ENCODE data around the gene SRRM3. TPM values are rescaled to one million over a fixed set of nuclear protein-coding genes. Genes with fewer than 3 reads are reported as not detected.

Gene SRRM3
- total RNA-seq, 1 experiment from 2014 or later = 12.7 TPM

DNA sequence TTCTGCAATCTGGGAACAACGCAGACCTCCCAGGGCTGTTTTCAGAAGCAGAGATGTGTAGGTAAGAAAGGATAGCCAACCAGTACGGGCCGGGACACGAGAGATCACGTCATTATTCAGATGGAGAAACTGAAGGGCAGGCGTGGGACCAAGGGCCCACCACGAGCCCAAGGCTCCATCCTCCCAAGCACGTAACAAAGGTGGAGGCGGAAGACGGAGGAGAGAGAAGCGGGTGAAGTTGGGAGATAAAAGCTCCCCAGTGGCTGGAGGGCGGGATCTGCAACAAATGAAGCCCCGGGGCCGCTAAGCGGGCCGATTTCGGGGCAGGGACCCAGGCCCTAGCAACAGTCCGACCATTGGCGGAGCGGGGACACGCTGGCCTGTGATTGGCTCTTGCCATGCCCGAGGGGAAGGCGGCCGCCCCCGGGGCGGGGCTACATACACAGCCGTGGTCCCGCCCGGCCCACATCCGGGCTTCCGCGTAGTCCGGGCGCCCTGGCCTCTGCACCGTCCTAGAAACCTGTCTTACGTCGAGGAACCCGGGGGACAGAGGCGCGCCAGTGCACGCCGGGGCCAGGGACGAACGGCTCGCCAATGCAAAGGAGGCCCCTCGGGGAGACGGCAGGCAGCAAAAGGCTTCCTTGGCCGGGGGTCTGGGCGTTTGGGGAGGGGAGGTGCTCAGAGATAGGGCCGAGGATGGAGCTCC, 116.2 kb downstream of the SRRM3 start:
- BruUV-seq (replicated peaks) = no TSS peak
- peak overlapping the region; percentile 81 for H3K9ac ChIP-seq (ENCODE audit: low read length)
- no peaks in the 10 kb centered on the region for H3K9me3 ChIP-seq (ENCODE audit: control insufficient read depth in 1 of 2, insufficient read depth in 1 of 2, low read depth in 1 of 2, low read length in 2 of 2)
- H2AFZ ChIP-seq (ENCODE audit: low read depth, low read length, poor library complexity, severe bottlenecking) = no peak overlapping the region
- H3K27me3 ChIP-seq (ENCODE audit: insufficient read depth, low read length) = no peaks in the 10 kb centered on the region
- H3K4me1 ChIP-seq (ENCODE audit: control insufficient read depth in 1 of 2, insufficient read depth in 2 of 2, low read length in 2 of 2) = peaks cover 27 to 45% of the 10 kb centered on the region in 2 experiments
- peak overlapping the region; percentile 73 for H3K27ac ChIP-seq (ENCODE audit: low read depth, low read length)
- peaks cover 0 to 13% of the 10 kb centered on the region in 2 experiments; a peak in 1 of 4 replicates for H3K36me3 ChIP-seq (ENCODE audit: control insufficient read depth in 1 of 2, insufficient read depth in 2 of 2, low read length in 2 of 2)
- no peaks in the 10 kb centered on the region; the same call in 1 of the 2 replicates for H4K20me1 ChIP-seq (ENCODE audit: insufficient read depth)
- POLR2A ChIA-PET = interaction anchor here (1.3 to 3.0 kb wide), 6 partner anchors 9 to 41 kb away, joined by 3 to 8 read pairs (median 4); partner anchors contain the start of gene YWHAG
- H3K4me2 ChIP-seq (ENCODE audit: low read length) = peak overlapping the region; percentile 96
- intact Hi-C loops (cut with micrococcal nuclease) = no loop called here
- RAD21 ChIA-PET (ENCODE audit: low non-redundant PET in 1 of 2, low total read pairs in 2 of 2, uncharacterized antibody in 2 of 2, unreplicated experiment in 2 of 2) = no interaction called here
- CTCF ChIA-PET = interaction anchor here (1.0 to 3.6 kb wide), 5 partner anchors 26 to 140 kb away, joined by 3 to 20 read pairs (median 4); partner anchors contain the start of gene YWHAG
- peaks cover 12% of the 10 kb centered on the region; the same call in 1 of the 2 replicates for H3K79me2 ChIP-seq (ENCODE audit: insufficient read depth, low read length)
- no peaks in the 10 kb centered on the region for H3K9me2 ChIP-seq (ENCODE audit: insufficient read depth)
- peak; percentile 92 for DNase-seq (ENCODE audit: low read depth, low spot score)
- ATAC-seq = peak; percentile 87
- H3K4me3 ChIP-seq (replicated peaks in 1 of 2; ENCODE audit: low read depth in 1 of 2, low read length in 2 of 2) = peak overlapping the region; percentile 68 to 75
- TF ChIP-seq YY1 (IDR thresholded peaks at IDR 0.05; ENCODE audit: extremely low read depth, insufficient replicate concordance, low read depth, low read length) = no peak
- TF ChIP-seq FOSL1 (IDR thresholded peaks at IDR 0.05; ENCODE audit: low read depth) = no peak
- TF ChIP-seq POLR2AphosphoS5 (IDR thresholded peaks at IDR 0.05; ENCODE audit: low read depth, low read length) = peak; percentile 89
- TF ChIP-seq, protein P1, sequence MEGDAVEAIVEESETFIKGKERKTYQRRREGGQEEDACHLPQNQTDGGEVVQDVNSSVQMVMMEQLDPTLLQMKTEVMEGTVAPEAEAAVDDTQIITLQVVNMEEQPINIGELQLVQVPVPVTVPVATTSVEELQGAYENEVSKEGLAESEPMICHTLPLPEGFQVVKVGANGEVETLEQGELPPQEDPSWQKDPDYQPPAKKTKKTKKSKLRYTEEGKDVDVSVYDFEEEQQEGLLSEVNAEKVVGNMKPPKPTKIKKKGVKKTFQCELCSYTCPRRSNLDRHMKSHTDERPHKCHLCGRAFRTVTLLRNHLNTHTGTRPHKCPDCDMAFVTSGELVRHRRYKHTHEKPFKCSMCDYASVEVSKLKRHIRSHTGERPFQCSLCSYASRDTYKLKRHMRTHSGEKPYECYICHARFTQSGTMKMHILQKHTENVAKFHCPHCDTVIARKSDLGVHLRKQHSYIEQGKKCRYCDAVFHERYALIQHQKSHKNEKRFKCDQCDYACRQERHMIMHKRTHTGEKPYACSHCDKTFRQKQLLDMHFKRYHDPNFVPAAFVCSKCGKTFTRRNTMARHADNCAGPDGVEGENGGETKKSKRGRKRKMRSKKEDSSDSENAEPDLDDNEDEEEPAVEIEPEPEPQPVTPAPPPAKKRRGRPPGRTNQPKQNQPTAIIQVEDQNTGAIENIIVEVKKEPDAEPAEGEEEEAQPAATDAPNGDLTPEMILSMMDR (IDR thresholded peaks at IDR 0.05 in 2 of 3, conservative IDR thresholded peaks at IDR 0.05 in 1 of 3; ENCODE audit: borderline replicate concordance in 1 of 3, insufficient read depth in 1 of 3, low read depth in 2 of 3, low read length in 2 of 3) = no peak
- TF ChIP-seq POLR2A (IDR thresholded peaks at IDR 0.05; ENCODE audit: borderline replicate concordance, extremely low read depth, insufficient read depth, insufficient read length) = peak; percentile 45
- no peak for TF ChIP-seq SIN3A (IDR thresholded peaks at IDR 0.05; ENCODE audit: low read depth)
- TF ChIP-seq, protein P2, sequence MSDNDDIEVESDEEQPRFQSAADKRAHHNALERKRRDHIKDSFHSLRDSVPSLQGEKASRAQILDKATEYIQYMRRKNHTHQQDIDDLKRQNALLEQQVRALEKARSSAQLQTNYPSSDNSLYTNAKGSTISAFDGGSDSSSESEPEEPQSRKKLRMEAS (IDR thresholded peaks at IDR 0.05) = no peak
- TF ChIP-seq EZH2 (IDR thresholded peaks at IDR 0.05) = no peak
- TF ChIP-seq ZNF274 (IDR thresholded peaks at IDR 0.05; ENCODE audit: low read depth, low read length) = no peak
- TF ChIP-seq, protein P3, sequence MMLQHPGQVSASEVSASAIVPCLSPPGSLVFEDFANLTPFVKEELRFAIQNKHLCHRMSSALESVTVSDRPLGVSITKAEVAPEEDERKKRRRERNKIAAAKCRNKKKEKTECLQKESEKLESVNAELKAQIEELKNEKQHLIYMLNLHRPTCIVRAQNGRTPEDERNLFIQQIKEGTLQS (IDR thresholded peaks at IDR 0.05) = no peak
- no peak for TF ChIP-seq JUND (IDR thresholded peaks at IDR 0.05)
- TF ChIP-seq SRF (IDR thresholded peaks at IDR 0.05; ENCODE audit: low read depth) = no peak
- TF ChIP-seq EZH2phosphoT487 (IDR thresholded peaks at IDR 0.05; ENCODE audit: borderline replicate concordance) = no peak
- TF ChIP-seq RAD21 (IDR thresholded peaks at IDR 0.05; ENCODE audit: low read depth) = no peak
- TF ChIP-seq ZFX (IDR thresholded peaks at IDR 0.05) = no peak; the same call in 1 of the 2 replicates
- peak; percentile 66 for TF ChIP-seq TCF7L2 (IDR thresholded peaks at IDR 0.05; ENCODE audit: borderline replicate concordance, extremely low read depth, insufficient read depth, insufficient read length)
- TF ChIP-seq ELF1 (IDR thresholded peaks at IDR 0.05; ENCODE audit: borderline replicate concordance, low read depth) = no peak
- TF ChIP-seq EGR1 (IDR thresholded peaks at IDR 0.05; ENCODE audit: low read depth) = no peak
- TF ChIP-seq, protein P4, sequence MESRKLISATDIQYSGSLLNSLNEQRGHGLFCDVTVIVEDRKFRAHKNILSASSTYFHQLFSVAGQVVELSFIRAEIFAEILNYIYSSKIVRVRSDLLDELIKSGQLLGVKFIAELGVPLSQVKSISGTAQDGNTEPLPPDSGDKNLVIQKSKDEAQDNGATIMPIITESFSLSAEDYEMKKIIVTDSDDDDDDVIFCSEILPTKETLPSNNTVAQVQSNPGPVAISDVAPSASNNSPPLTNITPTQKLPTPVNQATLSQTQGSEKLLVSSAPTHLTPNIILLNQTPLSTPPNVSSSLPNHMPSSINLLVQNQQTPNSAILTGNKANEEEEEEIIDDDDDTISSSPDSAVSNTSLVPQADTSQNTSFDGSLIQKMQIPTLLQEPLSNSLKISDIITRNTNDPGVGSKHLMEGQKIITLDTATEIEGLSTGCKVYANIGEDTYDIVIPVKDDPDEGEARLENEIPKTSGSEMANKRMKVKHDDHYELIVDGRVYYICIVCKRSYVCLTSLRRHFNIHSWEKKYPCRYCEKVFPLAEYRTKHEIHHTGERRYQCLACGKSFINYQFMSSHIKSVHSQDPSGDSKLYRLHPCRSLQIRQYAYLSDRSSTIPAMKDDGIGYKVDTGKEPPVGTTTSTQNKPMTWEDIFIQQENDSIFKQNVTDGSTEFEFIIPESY (IDR thresholded peaks at IDR 0.05; ENCODE audit: extremely low read depth, insufficient replicate concordance, low read length) = no peak
- no peak for TF ChIP-seq CBX3 (IDR thresholded peaks at IDR 0.05; ENCODE audit: low read depth)
- TF ChIP-seq SP1 (IDR thresholded peaks at IDR 0.05; ENCODE audit: low read depth) = no peak
- TF ChIP-seq CEBPB (IDR thresholded peaks at IDR 0.05; ENCODE audit: low read depth) = no peak

Measured in HCT116 (cell line).